ENCODE results near the gene C3orf20.
"Not testable (repeated sequence)": the region's sequence is repeated elsewhere in the genome, so short reads cannot be mapped to it uniquely, and the experiment has no call there.

Gene C3orf20

DNA sequence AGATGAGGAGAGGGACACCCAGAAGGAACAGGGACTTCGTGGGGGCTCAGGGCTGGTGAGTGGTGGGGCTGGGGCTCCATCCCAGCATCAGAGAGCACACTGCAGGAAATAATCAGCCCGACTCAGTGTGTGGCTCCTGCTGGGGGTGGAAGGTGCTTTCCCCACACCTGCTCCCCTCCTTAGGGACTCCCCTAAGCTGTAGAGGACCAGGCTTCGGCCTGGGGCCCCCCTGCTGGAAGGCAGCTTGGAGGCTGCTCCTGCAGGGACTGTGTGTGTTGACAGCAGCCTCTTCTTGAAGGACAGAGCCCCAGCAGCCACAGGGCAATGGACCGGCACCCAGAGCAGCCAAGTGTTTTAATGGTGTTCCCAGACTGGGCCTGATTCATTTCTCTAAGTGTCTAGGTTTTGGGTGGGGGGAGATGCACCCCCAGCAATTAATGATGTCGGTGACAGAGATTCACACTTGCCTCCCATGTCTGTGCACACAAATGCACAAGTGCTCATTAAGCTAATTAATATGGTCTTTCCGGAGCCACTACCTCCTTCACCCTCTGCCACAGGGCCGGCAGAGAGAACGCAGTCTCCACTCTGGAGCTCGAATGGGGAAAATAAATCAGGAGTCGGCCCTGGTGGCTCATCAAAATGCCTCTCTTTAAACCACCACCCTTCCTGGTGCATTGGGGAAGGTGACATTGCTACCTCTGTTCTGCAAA lies 126.9 kb downstream of the C3orf20 start:
- no peak for DNase-seq

DNA sequence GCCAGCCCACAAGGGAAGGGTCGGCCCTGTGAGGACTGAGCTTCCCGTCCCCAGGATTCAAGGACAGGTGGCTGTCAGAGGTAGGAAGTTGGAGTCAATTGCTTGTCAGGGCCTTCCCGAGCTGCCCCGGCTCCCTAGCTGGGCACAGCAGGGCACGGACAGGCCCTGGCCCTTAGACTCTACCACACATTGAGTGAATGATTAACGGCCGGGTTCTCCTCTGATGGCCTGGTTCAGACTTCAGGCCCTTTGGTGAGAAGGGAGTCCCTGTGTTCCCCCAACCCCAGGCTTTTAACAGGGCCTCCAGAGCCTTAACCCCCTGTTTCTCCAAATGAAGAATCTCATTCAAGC lies 127.4 kb downstream of the C3orf20 start:
- no peak for DNase-seq

DNA sequence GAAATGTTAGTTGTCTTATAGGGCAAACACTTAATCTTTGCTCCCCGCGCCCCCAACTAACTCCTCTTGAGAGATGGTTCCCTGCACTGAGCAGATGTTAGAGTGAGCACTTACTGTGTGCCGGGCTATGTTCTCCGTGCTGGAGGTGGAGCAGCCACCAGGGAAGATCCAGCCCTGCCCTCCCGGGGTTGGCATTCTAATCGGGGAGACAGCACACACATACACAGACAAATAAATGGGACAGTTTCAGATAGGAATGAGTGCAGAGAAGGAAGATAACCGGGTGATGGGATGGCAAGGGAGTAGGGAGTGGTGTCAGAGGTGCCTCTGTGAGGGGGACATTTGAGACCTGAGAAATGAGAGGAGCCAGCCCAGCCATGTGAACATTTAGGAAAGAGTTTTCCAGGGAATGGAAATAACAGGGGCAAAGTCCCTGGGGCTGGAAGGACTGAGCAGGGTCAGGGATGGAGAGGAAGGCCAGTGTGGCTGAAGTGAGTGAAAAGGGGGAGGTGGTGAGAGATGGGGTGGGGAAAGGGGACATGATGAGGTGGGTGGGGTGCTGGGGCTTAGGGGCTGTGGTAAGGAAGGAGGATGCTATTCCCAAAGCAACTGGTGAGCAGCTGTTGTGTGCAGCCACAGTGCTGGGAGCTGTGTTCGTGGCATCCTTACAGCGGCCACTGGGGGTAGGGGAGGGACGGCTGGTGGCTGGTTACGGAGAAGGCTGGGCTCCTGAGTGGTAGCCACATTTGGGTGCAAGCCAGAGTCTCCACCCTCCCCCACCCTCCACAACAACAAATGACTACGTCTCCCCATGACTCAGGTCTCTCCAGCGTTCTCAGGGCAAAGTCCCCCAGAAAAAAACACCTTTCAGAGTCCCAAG lies 128.4 kb downstream of the C3orf20 start:
- no peak for DNase-seq

DNA sequence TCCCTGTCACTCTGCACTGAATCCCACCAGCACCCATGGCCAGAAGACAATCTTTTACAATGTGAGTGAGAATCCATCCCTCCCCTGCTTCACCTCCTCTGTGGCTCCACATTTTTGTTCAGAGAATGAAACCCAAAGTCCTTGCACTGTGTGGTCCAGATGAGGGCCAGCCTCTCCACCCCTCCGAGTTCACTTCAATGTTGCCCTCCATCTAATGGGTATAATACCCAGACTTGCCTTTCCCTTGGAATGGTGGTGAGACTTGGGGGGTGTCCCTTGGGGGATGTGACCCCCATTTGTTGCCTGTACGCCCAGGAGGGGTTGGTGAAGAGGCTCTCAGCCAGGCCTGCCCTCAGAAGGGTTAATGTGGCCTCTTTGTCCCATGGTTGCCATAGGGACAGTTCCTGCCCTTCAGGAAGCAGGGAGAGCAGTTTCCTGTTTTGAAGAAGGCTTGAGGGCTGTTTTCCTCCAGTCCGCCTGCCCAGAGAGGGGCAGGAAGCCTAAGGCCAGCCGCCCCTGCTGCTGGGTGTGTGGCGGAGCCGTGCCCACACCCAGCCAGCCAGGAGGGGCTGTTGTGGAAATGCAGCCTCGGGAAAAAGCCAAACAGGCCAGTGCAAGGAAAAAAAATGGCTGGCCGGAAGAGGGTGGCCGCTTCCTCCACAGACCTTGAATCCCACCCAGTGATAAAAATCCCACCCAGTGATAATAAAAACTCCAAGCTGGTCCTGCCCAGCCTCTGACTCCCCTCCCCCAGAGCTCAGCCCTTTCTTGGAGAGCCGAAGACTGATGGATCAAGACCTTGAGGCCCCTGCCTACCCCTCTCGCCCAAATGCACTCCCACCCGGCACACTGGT lies 129.3 kb downstream of the C3orf20 start:
- no peak for DNase-seq

DNA sequence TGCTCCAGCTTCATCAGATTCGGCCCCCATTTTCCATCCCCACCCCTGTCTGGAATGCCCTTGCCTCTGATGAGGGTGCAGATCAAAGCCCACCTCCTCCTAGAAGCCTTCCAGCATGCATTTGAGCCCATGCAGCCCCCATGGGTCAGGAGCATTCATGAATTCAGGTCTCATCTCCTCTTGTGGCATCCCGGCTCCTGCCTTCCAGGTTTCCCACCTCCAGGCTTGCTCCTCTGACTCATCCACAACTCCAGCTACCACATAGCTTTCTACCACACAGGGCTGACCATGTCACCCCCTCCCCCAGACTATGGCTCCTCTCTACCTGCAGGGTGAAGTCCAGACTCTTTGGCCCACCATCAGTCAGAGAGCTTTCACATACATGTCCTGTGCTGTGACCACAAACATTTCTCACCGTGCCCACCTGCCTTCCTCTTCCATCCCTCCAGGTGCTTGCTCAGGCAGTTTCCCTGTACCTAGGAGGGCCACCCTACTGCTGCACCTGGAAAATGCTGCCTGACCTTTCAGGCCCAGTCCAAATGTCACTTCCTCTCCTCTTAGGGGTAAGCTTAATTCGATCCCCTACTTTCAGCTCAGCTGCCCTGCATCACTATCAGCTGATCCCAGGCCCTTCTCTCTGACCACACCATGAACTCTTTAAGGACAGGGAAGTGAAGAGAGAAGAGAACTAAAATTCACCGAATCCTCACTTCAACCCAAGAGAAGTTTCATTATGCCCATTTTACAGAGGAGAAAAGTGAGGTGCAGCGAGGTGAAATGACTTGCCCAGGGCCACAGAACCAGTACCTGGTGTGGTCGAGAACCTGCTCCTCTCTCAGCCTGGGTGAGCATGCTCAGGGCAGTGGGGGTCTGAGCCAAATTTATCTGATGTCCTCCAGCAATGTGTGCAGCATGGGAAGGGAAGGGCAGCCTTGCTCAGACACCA lies 130.2 kb downstream of the C3orf20 start:
- DNase-seq, result no peak

DNA sequence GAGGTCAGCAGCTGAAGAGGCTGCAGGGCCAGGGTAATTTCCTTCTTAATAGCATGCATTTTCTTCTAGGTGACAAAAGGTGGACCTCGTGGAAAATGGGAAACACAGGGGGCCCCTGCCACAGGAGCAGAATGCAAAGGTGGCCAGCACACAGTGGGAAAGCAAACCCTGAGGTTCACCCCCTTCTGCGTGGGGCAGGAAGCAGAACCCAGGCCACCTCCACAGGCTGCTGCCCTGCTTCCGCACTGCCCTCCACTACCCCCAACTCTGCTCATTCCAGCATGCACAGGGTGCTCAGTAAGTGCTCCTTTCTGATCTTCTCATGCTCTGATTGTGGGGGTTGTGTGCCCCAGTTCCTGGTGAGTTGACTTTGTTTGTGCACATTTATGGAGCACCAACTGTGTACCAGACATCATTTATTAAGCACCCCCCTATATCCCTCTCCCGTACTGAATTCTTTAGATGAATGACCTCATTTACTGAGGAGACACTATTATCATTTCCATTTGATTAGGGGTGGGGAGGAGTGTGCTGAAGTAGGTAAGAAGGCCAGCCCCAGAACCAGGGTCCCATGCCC lies 131.1 kb downstream of the C3orf20 start:
- no peak for DNase-seq

DNA sequence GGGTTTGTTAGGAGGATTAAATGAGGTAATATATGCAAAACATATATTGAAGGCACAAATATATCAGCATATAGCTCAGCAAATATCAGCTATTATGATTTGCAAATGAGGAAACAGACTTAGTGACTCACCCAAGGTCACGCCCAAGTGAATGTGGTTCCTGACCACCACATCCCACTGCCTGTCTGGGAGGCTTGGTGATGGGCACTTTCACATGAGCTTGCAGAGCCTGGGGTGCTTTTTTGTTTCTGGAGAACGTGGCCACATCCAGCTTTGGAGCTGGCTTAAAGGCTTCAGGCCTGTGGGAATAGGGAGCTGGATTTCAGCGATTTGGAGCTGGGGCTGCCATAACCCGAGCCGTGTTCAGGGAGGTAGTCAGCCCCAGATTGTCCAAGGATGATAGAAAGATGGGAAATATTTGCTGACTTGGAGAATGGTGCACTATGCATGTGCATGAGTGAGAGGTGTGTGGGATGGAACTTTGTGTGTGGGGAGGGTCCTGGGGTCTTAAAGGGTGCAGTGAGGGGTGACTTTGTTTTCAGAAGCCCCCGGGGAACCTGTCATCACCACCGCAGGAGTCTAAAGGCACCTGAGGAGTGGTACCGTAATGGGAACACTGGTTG lies 131.8 kb downstream of the C3orf20 start:
- no peak for DNase-seq

DNA sequence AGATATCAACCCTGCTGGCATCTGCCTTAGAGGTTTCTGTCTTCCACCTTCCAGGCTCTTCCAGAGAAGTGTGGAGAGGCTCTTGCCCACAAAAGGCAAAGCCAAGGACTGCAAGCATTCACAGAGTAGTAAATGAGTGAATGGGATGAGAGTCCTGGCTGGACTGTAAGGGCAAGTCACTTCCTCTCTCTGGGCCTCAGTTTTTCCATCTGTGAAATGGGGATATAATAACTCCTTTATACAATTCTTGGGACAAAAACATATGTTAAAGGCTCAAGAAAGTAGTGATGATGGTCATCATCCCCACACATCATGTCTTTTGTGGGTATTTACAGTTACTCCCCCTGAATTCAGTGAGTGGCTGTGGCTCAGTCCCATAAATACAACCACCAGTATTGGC lies 133.1 kb downstream of the C3orf20 start:
- no peak for DNase-seq

DNA sequence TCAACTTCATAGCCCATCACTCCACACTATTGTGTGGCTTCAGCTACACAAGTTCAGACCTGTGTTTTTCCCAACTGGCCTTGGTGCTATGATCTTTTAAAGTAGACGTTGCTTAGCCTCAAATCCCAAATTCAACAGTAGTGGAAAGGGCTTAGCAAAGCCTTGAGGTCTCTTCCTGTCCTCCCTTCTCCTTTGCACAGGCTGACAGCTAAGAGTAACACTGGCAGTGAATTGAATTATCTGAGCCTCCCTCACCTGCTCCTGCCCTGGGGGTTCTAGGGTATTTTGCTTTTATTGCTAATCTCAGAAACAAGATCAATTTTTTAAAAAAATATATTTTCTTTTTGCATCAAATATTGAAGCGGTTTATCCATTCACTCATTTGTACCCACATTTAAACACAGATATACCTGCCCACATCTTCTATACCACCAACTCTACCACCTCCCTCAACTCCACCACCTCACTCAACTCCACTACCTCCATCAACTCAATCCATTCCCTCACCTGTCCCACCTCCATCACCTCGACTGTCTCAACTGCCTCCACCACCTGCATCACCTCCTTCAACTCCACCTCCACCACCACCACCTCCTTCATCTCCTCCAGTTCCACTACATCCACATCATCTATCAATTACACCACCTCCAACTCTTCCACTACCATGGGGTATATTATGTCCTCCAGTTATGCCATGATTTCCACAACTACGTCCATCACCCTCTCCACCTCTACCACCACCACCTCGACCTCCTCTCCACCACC lies 133.7 kb downstream of the C3orf20 start:
- DNase-seq, result no peak

DNA sequence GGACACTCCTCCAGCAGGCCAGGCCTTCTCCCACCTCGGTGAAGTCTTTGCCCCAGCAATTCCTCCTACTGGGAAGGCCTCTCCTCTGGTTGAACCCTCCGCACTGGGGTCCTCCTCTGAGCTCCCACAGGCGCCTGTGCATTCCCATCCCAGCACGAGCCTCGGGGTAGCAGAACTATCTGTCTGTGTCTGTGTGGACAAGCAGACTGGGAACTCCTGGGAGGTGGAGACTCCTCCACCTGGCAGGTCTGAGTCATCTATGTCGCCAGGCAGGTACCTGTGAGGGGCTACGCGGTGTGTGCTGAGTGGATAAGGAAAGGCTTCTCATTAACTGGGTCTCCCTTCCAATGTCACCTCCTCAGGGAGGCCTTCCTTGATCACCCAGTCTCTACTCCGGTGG lies 134.7 kb downstream of the C3orf20 start:
- not testable (repeated sequence) for DNase-seq

DNA sequence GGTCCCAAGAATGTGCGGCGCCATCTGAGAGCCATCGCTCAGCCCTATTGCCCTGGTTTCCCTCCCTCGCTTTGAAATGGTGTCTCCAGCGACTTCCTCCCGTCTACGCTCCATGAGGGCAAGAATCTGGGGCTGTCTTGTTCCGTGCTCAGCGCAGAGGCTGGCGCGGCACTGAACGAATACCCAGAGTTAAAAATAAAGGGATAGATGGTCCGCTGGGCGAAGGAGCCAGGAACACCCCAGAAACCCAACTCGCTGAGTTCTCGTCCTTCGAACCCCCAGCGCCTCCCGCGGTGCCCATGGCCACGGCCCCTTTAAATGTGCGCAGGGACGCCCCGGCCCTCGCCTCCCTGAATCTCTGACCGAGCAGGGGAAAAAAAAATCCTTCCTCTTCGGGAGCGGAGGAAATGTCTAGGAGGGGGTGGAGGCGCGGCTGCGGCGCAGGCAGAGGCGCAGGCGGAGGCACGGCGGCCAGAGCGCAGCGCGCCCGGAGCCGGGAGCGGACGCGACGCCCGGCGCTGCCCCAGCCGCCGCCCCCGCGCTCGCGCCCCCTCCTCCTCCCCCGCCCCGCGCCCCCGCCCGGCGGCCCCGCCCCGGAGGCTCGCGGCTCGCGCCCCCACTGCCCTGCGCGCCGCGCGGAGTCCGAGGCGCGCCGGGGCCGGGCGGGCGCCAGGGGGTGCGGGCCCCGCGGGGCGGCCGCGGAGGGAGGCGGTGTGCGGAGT lies 135.3 kb downstream of the C3orf20 start:
- DNase-seq, result no peak

DNA sequence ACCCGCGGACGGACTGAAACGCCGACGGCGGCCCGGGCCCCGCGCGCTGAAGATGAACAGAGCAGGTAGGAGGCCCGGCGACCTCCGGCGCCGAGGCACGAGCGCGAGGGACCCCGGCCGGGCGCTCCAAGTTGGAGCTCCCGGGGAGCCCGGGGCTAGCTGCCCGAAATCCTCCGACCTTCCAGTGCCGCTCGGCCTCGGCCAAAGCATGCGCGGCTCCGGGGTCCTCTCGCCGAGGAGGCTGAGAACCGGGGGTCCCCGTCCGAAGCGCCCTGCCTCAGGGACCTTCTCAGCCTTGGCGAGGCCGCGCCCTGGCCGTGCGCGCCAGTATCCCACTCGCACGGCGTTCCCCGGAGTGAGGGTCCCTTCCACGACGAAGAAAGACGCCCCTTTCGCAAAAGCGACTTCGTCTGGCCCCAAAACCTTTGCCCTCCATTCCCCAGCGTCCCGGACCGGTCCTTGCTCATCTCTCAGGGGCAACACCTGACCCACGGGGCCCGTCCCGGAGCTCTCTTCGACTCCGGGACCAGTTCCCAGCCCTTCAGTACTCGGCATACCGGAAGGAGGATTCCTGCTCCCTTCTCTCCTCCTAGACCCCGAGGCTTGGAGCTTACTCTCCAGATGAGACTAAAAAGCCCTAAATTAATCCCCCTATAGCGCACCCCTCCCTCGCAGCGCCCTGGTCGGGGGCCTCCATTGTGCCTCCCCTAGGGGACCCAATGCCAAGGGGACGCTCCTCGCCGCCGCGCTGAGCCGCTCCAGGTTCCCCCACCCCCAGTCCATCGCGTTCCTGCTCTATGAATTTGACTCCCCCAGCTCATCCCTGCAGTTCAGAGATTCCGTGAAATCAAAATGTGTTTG lies 136.1 kb downstream of the C3orf20 start:
- DNase-seq, result no peak

DNA sequence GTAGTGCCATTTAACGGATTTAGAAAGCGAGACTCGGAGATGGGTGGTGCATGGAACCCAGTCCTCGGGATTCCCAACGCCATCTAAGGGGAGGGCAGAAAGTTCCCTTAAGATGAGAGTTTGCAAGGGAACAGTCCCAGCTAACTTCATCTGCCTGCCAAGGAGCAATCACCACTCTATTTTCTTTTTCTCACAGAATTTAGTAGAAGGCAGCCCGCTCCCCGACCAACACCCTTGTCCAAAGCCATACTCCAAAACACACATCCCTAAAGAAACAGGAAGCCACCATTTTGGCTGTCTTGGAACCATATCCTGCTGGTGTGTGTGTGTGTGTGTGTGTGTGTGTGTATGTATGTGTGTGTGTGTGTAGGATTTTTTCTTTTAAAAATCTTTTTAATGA lies 136.7 kb downstream of the C3orf20 start:
- no peak for DNase-seq

DNA sequence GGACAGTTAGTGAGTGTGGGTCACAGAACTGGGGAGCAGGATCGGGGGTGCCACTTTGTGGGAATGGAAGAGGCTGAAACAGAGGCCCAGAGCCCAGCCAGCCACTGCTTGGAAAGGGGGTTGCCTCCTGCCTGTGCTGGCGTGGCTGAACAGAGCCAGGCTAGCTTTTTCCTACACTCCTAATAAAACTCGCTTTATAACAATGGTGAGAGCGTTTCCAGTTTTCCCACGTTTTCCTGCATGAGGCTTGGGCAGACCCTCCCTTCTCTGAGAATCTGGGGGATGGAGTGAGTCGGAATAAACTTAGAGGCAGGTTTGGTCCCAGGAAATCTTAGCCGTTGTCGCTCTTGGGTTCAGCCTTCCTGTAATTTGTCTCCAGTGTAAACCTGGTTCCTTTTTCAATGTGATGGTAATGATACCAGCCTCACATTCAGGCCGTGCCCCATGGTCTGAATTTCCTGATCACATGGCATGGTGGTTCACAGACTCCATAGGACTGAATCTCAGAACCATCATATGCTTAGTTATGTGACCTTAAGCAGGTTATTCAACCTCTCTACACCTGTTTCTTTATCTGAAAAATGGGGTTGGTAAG lies 137.4 kb downstream of the C3orf20 start:
- no peak for DNase-seq

DNA sequence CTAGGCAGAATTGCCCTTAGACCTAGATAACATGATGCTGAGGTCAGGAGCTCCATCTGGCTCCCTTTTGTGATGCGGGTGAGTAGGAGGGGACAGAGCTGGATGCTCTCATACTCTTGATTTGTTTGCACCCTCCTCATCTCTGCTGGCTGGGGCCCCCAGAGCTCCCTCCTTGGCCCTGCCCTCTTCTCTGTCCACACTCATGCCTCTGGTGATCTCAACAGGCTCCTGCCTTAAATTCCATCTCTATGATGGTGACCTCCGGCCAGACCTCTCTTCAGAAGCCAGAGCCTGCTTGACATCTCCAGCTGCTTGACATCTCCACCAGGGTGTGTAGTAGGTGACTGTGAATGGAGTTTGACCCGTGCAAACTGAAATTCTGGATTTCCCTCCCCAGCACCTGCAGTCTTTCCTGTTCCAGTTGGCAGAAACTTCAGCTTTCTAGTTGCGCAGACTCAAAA lies 139.5 kb downstream of the C3orf20 start:
- no peak for DNase-seq

DNA sequence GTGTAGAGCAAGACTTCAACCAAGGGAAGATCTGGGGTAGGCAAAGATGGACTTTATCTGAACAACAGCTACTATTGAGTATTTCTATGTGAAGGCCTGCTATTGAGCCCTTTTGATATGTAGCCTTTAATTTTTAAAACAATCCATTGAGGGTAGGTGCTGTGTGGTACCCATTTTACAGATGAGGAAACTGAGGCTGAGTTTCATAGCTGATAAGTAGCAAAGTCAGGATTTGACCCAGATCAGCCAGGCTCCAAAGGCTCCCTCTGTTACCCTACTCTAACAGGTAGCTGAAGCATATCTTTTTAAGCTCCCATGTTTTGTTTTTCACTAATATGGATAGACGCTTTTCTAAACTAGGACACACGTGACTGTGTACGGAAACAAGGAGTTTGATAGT lies 141.4 kb downstream of the C3orf20 start:
- DNase-seq, result no peak

DNA sequence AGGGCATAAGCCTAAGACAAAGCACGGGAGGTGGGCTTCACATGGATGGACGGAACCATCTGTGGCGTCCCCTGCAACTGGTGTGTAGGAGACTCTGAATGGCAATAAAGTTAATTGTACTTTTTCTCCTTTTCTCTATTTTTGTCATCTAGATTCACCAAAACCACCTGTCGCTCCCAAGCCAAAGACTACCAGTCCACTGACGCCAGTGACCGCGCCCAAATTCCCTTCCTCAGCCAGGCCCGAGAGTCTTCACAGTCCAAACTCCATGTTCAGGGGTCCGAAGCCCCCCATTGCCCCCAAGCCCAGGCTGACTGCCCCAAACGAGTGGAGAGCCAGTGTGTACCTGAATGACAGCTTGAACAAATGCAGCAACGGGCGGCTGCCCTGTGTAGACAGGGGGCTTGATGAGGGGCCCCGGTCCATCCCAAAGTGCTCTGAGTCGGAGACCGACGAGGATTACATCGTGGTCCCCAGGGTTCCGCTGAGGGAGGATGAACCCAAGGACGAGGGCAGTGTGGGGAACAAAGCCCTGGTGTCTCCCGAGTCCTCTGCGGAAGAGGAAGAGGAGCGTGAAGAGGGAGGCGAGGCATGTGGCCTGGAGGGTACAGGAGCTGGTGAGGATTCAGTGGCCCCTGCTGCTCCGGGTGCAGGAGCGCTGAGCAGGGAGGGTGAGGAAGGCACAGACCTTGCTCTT lies 144.0 kb downstream of the C3orf20 start, which contains the start of gene FGD5:
TSS of gene FGD5 (plus strand) at position 159 of the 697 bp plus-strand sequence. CDS start at position 269, 110 bp downstream.
- no peak for DNase-seq

DNA sequence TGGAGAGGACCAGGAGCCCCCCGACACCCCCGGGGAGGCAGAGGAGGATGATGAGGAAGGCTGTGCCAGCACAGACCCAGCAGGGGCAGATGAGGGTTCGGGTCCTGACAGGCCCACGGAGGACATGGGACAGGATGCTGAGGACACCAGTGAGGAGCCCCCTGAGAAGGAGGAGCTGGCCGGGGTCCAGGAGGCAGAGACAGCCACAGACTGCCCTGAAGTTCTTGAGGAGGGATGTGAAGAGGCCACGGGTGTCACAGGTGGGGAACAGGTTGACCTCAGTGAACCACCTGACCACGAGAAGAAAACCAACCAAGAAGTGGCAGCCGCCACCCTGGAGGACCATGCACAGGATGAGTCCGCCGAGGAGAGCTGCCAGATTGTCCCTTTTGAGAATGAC lies 144.7 kb downstream of the C3orf20 start:
- DNase-seq, result no peak

All from NCI-H1694 treated with DMSO at 0.1 percent for 48 hours (cell line).